Dermis blood vessel endothelial cell (primary cell): ENCODE measurements around the gene KDM5A. TPM values are rescaled to one million over a fixed set of nuclear protein-coding genes. Genes with fewer than 3 reads are reported as not detected.
"Not testable (repeated sequence)": the region's sequence is repeated elsewhere in the genome, so short reads cannot be mapped to it uniquely, and the experiment has no call there.

Experiments used
- DNase-seq: peaks from one replicate; pipeline ENCODE4 v3.0.0; 2010
- total RNA-seq: library from RNA; depleted of rRNA; stranded (reverse); fragments of >200 nt; gene quantifications from 2 replicates; pipeline ENCODE4 v1.2.3, GENCODE V29; 2014

Gene KDM5A
- total RNA-seq, 1 donor from 2014 or later = 73.5 TPM

- peak; percentile 17 for DNase-seq
Measured at GRCh38 chr12:332581-333205, 56.4 kb downstream of the KDM5A start.

GRCh38 chr12:331287-331686 is 57.8 kb downstream of the KDM5A start:
- no peak for DNase-seq

GRCh38 chr12:325906-326305 is 63.2 kb downstream of the KDM5A start:
- no peak for DNase-seq

GRCh38 chr12:323507-323906 is 65.6 kb downstream of the KDM5A start:
- no peak for DNase-seq

DNA sequence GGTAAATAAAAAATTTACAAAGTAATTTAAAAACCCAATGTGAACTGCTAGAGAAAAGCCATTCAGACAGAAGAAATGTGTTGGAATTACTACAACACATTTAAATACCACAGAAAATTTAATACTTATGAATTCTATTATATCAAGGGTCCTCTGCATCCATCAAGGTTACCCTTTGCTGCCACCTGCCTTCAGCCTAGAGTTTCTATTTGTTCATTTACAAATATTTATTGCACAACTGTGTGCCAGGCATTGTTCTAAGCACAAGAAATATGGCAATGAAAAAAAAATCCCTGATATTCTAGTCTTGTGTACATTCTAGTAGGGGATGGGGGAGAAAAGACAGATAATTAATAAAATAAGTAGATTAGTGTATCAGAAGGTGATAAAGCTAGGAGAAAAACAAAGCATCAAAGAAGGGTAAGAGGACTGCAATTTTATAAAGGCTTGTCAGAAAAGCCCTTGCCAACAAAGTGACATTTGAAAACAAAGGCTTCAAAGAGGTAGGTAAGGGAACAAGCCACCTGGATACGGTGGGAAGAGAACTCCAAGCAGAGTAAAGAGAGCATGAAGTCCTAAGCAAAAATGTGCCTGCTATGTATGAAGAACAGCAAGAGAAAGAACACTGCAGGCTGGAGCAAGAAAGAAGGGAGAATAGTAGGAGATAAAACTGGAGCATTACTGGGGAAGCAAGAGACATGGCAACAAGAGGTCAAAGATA is 67.4 kb downstream of the KDM5A start:
- DNase-seq = peak; percentile 30

DNA sequence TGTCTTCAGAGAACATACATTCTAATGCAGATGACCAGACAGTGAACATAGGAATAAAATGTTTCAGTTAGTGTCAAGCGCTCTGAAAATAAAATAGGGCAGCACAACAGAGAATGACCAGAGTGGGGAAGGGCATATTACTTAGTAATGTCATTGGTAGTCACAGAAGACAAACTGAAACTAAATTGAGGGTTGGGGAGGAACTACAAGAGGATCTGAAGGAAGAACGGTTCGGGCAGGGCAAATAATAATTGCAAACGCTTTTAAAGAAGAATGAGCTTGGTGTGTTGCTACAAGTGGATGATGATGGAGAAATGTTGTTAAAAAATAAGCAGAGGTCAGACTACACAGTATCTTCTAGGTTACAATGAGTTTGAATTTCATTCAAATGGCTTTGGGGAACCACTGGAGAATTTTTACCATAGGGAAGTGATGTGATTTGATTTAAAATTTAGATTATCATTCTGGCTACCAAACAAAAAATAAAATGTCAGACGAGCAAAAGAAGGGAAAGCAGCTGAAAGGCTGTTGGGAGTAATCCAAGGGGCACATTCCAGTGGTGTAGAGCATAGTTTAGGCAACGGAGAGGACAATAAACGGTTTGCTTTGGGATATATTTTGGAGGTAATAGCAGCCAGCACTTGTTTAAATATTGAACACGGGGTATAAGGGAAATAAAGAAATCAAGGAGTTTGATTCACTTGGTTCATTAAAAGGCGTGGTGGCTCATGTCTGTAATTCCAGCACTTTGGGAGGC is 70.2 kb downstream of the KDM5A start:
- no peak for DNase-seq

DNA sequence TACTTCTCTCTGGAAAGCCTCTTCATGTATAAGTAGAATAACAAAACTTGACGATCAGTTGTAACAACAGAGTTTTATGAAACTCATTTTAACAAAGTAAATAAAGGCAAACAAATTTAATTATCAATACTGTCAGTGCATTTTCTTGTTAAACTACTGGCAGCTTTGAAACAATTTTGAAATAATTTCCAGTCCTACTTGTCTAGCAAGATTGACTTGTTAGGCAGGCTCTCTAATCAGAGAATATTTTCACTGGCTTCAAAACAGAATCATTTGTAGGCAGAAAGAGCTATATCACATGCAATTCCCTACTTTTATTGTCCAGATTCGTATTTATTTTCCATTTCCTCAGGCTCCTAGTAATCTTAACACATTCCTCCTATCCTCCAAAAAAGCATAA is 80.6 kb downstream of the KDM5A start:
- no peak for DNase-seq

DNA sequence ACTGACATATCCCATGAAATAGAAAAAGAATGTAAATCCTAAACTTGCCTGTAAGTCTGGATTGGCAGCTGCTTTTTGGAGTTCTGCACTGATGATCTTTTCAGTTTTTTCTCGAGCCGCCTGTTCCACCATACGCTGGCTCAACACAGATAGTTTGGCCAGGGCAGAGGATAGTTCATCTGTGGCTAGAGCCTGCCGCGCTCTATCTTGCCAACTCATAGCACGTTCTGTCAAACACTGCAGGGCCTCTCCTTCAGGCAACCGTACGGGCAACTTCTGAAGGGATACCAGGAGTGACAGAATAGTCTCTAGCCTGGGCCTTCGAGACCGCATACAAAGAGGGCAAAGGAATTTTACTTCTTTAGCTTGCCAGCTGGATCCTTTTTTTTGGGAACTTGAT is 81.7 kb downstream of the KDM5A start:
- no peak for DNase-seq

GRCh38 chr12:304805-305204 is 84.3 kb downstream of the KDM5A start:
- peak; percentile 13 for DNase-seq

GRCh38 chr12:302766-303165 is 86.4 kb downstream of the KDM5A start:
- DNase-seq = not testable (repeated sequence)

DNA sequence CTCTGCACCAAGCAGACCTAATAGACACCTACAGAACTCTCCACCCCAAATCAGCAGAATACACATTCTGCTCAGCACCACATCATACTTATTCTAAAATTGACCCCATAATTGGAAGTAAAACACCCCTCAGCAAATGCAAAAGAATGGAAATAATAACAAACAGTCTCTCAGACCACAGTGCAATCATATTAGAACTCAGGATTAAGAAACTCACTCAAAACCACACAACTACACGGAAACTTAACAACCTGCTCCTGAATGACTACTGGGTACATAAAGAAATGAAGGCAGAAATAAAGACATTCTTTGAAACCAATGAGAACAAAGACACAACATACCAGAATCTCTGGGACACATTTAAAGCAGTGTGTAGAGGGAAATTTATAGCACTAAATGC is 89.0 kb downstream of the KDM5A start:
- not testable (repeated sequence) for DNase-seq

DNA sequence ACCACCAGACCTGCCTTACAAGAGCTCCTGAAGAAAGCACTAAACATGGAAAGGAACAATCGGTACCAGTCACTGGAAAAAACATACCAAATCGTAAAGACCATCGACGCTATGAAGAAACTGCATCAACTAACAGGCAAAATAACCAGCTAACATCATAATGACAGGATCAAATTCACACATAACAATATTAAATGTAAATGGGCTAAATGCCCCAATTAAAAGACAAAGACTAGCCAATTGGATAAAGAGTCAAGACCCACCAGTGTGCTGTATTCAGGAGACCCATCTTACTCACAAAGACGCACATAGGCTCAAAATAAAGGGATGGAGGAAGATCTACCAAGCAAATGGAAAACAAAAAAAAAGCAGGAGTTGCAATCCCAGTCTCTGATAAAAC is 89.6 kb downstream of the KDM5A start:
- not testable (repeated sequence) for DNase-seq

- DNase-seq = not testable (repeated sequence)
Measured at GRCh38 chr12:298059-298458, 91.1 kb downstream of the KDM5A start.

DNA sequence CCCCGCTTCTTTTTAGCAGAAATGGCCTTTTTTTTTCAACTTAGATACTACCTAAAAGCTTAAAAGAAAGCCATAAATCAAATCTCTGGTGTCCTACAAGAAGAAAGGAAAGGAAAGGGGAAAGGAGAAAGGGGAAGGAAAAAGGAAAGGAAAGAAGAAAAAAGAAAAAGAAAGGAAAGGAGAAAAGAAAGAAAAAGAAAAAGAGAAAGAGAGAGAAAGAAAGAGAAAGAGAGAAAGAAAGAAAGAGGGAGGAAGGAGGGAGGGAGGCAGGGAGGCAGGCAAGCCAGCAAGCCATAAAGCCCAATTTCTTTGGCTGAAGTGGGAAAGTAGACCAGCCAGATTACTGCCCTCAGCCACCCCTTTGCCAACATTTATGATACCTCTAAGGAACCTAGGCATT is 94.0 kb downstream of the KDM5A start:
- no peak for DNase-seq

GRCh38 chr12:293199-293598 is 95.9 kb downstream of the KDM5A start:
- no peak for DNase-seq

- DNase-seq = no peak
Measured at GRCh38 chr12:292186-292585, 96.9 kb downstream of the KDM5A start.

DNA sequence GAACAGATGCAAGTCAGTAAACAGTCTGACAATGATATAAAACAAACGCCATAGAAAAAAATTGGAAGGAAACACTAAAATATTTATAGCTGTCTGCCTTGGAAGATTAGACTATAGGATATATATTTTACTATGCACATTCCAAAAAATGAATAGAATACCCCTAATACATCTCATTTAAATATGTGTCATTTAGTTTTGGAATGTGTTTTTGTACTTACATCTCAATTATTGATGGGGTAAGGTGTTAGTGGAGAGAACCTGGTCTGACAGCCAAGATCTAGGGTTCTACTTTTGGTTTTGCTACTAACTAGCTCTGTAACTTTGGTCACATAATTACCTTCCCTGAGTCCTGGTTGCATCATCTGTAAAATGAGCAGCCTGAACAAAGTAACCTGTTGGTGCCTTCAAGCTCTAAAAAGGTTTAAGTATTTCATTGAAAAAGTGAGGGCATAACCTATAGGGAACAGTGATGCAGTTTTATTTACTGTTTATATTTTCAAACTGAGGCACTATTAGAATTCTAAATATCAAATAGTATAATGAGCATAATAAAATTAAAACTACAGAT is 97.9 kb downstream of the KDM5A start:
- no peak for DNase-seq

GRCh38 chr12:288687-289086 is 100.4 kb downstream of the KDM5A start:
- DNase-seq = peak; percentile 14

GRCh38 chr12:286531-287300 is 102.4 kb downstream of the KDM5A start:
- DNase-seq = no peak

DNA sequence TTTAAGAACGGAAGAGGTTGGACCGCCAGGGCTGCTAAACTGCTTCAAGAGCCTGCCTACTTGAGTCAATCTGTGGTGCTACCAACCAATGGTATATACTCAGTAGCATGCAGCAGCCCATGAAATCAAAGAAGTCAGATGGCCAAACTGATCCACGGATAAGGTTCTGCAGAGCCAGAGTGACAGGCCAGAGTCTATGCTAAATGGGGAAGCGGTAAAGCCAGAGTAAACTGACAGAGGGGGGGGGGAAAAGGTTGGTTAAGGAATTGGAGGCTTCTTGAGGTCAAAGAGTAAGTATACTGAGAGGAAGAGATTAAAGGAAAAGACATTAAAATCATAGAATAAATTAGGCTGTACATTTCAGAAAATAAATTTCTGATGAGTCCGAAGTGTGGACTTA is 111.1 kb downstream of the KDM5A start:
- no peak for DNase-seq

DNA sequence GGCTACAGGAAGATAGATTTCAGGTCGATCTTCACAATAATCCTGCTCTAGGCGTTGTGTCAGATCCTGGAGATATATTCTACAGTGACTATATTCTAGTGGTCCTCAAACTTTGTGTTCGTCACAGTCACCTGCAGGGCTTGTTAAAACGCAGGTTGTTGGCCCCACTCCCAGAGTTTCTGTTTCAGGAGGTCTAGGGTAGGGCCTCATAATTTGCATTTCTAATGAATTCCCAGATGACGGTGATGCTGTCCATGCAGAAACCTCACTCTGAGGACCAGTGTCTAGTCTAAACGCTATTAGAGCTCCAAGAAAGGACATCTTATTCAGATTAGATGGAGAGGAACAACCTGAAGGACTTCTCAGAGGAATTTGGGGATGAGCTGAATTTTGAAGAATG is 113.3 kb downstream of the KDM5A start:
- DNase-seq = no peak

DNA sequence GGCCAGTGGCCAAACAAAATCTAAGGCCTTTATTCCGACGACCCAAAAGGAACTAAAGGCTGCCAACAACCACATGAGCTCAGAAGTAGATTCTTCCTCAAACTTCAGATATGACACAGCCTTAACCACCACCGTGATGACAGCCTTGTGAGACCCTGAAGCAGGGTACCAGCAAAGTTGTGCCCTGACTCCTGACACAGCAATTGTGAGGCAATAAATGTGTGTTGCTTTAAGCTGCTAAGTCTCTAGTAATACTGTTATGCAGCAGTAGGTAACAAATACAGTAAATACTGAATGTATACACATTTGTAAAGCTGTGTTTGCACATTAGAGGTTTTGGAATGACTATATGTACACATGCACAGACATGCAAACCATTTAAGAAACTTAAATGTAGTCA is 115.7 kb downstream of the KDM5A start:
- peak; percentile 26 for DNase-seq

GRCh38 chr12:272942-273341 is 116.2 kb downstream of the KDM5A start:
- DNase-seq = no peak
